22Rv1 (cell line): ENCODE data around the gene PRUNE2.

Experiments used
- H3K27ac ChIP-seq: fragments of 450-650 bp; 2 replicates; pipeline ENCODE4 v1.5.1; 2017
- ZFX ChIP-seq: fragments of 450-650 bp; IDR thresholded peaks from 2 replicates; pipeline ENCODE4 v1.6.1; 2017; ENCODE audit warnings: antibody characterized with exemption, borderline replicate concordance
- TF ChIP-seq, protein P1 (sequence below): fragments of 450-650 bp; IDR thresholded peaks from 2 replicates; pipeline ENCODE4 v1.5.1; 2017; ENCODE audit warnings: mild to moderate bottlenecking

Gene PRUNE2

DNA sequence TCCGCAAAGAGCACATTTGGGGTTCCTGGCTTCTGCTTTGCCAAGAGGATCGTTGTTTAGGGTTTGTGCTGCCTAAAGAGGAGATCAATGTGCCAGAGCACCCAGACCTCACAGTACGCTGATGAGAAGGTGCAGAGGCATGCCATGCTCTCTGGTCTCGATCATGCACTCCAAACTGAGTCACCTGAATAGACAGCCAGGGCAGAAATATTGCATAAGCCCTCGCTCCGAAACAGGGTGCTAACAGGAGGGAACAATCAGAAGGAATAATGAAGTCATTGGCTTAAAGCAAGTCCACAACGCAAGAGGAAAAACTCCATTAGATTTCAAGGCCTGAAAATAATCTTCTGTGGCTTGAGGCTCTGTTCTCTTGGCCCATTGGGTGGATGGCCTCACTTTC is 322.7 kb downstream of the PRUNE2 start:
- no peak for TF ChIP-seq ZFX
- TF ChIP-seq, protein P1, sequence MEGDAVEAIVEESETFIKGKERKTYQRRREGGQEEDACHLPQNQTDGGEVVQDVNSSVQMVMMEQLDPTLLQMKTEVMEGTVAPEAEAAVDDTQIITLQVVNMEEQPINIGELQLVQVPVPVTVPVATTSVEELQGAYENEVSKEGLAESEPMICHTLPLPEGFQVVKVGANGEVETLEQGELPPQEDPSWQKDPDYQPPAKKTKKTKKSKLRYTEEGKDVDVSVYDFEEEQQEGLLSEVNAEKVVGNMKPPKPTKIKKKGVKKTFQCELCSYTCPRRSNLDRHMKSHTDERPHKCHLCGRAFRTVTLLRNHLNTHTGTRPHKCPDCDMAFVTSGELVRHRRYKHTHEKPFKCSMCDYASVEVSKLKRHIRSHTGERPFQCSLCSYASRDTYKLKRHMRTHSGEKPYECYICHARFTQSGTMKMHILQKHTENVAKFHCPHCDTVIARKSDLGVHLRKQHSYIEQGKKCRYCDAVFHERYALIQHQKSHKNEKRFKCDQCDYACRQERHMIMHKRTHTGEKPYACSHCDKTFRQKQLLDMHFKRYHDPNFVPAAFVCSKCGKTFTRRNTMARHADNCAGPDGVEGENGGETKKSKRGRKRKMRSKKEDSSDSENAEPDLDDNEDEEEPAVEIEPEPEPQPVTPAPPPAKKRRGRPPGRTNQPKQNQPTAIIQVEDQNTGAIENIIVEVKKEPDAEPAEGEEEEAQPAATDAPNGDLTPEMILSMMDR = no peak
- no peak overlapping the region for H3K27ac ChIP-seq

DNA sequence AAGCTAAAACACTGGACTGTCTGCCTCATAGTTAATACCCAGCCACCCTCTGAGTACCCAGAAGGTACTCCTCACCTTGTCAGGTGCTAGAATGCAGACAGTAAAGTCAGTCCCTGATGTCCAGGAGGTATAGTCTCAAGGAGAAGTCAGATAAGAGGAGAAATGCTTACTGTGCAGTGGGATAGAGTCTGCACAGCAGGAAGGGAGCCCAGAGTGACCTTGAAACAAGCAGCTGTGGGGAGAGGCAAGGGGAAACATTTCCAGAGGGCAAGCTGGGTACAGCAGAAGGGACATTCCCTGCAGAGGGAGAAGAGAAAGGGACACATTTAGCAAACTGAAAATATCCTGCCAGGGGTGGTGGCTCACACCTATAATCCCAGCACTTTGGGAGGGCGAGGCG is 324.2 kb downstream of the PRUNE2 start:
- H3K27ac ChIP-seq = no peak overlapping the region
- TF ChIP-seq ZFX = no peak
- TF ChIP-seq, protein P1 = no peak

DNA sequence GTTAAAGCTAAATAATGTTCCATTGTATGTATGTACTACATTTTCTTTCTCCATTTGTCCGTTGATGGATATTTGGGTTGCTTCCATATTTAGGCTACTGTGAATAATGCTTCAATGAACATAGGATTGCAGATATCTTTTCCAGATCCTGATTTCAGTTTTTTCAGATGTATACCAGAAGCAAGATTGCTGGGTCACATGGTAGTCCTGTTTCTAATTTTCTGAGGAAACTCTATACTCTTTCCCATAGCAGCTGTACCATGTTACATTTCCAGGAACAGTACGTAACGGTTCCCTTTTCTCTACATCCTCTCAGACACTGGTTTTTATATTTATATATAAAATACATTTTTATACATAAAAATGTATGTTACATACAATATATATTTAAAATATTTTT is 325.1 kb downstream of the PRUNE2 start:
- TF ChIP-seq, protein P1 = no peak
- TF ChIP-seq ZFX = no peak
- no peak overlapping the region for H3K27ac ChIP-seq

DNA sequence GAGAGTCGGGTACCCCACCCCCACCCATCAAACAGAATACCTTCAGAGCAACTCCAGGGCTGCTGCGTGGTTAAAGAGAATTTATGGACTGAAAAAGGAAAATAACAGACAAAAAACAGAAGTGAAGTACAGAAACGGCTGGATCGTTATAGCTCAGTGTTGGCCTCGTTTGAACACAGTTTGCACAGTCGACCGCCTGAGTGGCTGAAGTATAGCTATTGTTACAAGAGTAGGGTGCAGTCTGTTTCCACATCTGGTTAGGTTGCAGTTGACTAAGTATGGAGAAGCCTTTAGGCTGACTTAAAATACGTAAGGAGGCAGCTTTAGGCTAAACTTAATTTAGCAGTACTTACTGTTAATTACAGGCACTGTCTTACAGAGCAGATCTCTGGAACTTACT is 325.7 kb downstream of the PRUNE2 start:
- H3K27ac ChIP-seq = no peak overlapping the region
- TF ChIP-seq, protein P1 = no peak
- no peak for TF ChIP-seq ZFX

DNA sequence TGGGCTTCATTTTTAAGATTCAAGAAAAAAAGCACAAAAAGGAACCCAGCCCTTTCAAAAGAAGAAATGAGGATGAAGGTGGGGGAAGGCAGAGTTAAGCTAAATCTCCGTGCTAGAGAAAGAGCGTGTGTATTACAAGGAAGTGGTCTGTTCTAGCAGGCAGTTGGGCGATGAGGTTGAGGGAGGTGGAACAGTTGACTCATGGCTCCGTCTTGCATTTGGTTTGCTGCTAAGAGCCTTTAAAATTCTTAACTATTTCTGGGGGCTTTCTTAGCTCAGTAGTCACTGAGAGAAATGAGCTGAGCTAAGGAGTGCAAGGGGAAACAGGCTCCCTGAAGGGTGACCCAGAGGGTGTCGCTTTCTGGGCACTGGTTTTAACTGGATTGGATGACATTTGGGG is 329.6 kb downstream of the PRUNE2 start:
- H3K27ac ChIP-seq = no peak overlapping the region
- TF ChIP-seq, protein P1 = no peak
- TF ChIP-seq ZFX = no peak

DNA sequence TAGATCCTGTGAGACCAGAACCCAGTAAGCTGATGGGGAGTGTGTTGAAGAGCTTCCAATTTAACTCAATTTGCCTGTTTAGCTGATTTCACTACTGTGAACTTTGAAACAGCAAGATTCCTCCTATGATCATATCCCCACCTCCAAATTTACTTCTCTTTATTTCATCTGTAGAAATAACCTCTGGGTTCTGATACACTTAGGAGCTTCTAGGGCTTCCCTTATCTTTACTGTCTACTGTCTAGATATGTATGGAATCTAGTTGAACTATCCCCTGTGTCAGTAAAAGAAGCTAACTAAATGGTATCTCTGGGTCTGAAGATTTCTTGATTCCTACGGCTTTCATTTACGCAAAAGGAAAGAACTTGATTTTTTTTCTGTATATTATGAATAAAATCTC is 330.2 kb downstream of the PRUNE2 start:
- no peak overlapping the region for H3K27ac ChIP-seq
- TF ChIP-seq ZFX = no peak
- TF ChIP-seq, protein P1 = no peak

DNA sequence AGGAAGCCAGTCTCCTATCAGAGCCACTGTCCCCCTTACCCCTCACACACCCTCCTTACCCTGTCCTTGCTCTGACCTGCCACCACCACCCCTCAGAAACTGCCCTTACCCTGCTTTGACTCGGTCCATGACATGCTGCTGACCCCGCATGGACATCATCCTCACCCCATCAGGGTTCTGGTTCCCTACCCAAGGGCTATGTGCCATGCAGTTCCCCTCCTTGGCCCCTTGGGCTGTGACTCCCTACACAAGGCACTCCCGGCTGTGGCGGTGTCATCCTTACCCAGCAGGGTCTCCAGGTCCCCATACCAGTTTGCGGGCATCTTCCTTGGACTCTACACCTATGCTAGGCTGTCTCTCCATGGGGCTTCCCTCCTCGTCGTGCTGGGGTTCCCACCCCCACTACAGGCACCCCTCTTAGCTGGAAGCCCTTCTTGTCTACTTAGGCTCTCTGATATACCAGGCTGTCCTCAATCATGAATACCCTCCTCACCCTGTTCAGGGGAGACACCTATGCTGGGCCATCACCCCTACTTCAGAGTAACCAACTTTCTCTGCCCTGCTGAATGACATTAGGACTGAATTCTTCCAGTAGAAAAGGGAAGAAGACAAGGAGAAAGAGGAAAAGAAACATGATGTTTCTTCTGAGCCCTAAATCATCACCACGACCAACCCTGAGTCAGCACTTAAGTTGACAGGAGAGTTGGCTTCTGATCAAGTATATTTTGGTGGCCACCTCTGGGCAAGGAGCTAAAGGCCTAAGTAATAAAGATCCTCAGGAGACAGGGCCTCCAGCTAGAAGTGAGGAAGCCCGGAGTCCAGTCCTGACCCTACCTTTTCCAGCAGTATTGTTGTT is 331.8 kb downstream of the PRUNE2 start:
- H3K27ac ChIP-seq = no peak overlapping the region

More for the DNA sequence above, 331.8 kb downstream of the PRUNE2 start:
- TF ChIP-seq, protein P1 = no peak
- TF ChIP-seq ZFX = no peak
